Kidney capillary endothelial cell (primary cell): Measurements from ENCODE around the gene HRH3.

Experiments used
- DNase-seq: peaks from one replicate; pipeline ENCODE4 v3.0.0-alpha.2; 2018; ENCODE audit warnings: low spot score

Gene HRH3

GRCh38 chr20:62219992-62220665 is at the start of gene HRH3:
Gene HRH3, minus strand, starts transcription at chr20:62220278. Its CDS starts 308 bp downstream, at chr20:62219970.
- no peak for DNase-seq

GRCh38 chr20:62269871-62270270 is 49.8 kb upstream of the HRH3 start:
- no peak for DNase-seq

- no peak for DNase-seq
Observed at GRCh38 chr20:62269378-62269777, 49.3 kb upstream of the HRH3 start.

- no peak for DNase-seq
Observed at GRCh38 chr20:62268228-62268900, 48.3 kb upstream of the HRH3 start.

- DNase-seq: no peak
Observed at GRCh38 chr20:62267543-62267942, 47.5 kb upstream of the HRH3 start.

- DNase-seq: no peak
Observed at GRCh38 chr20:62266851-62267250, 46.8 kb upstream of the HRH3 start.

GRCh38 chr20:62266340-62266739 is 46.3 kb upstream of the HRH3 start:
- no peak for DNase-seq

- DNase-seq: no peak
Observed at GRCh38 chr20:62265365-62265764, 45.3 kb upstream of the HRH3 start.

GRCh38 chr20:62263396-62263795 is 43.3 kb upstream of the HRH3 start:
- no peak for DNase-seq

GRCh38 chr20:62262064-62262463 is 42.0 kb upstream of the HRH3 start:
- no peak for DNase-seq

GRCh38 chr20:62259294-62259565 is 39.2 kb upstream of the HRH3 start:
- DNase-seq: no peak

GRCh38 chr20:62258499-62259293 is 38.6 kb upstream of the HRH3 start:
- DNase-seq: no peak

- no peak for DNase-seq
Observed at GRCh38 chr20:62255976-62256375, 35.9 kb upstream of the HRH3 start.

- DNase-seq: no peak
Observed at GRCh38 chr20:62254021-62254724, 34.1 kb upstream of the HRH3 start.

GRCh38 chr20:62253398-62253797 is 33.3 kb upstream of the HRH3 start:
- no peak for DNase-seq

- DNase-seq: no peak
Observed at GRCh38 chr20:62252342-62252966, 32.4 kb upstream of the HRH3 start.

GRCh38 chr20:62248890-62249560 is 28.9 kb upstream of the HRH3 start:
- DNase-seq: no peak

- no peak for DNase-seq
Observed at GRCh38 chr20:62246872-62247652, 27.0 kb upstream of the HRH3 start.

- DNase-seq: no peak
Observed at GRCh38 chr20:62246431-62246830, 26.4 kb upstream of the HRH3 start.

GRCh38 chr20:62245911-62246280 is 25.8 kb upstream of the HRH3 start:
- no peak for DNase-seq

GRCh38 chr20:62244644-62245108 is 24.6 kb upstream of the HRH3 start:
- no peak for DNase-seq
